Daoy (cell line): ENCODE results near the gene TAL1. TPM values are rescaled to one million over a fixed set of nuclear protein-coding genes. Genes with fewer than 3 reads are reported as not detected.
"Not testable (repeated sequence)": the region's sequence is repeated elsewhere in the genome, so short reads cannot be mapped to it uniquely, and the experiment has no call there.

Experiments
- DNase-seq: peaks from one replicate; pipeline ENCODE4 v3.0.0-alpha.2; 2015; ENCODE audit warnings: low read depth
- total RNA-seq: library from RNA; depleted of rRNA; stranded (reverse); fragments of >200 nt; shearing (Covaris generic); gene quantifications from 2 replicates; pipeline ENCODE4 v1.2.3, GENCODE V29; 2014; rRNA removed

TAL1 gene
- total RNA-seq = 0.23 and 0.60 TPM in 2 replicates

GRCh38 chr1:47232187-47232874, at the start of gene TAL1:
TSS of gene TAL1 (minus strand) at chr1:47232225. CDS start at chr1:47225888, 6,337 bp downstream.
- DNase-seq = no peak

GRCh38 chr1:47280142-47280541, 48.1 kb upstream of the TAL1 start:
- DNase-seq = no peak

GRCh38 chr1:47276850-47277249, 44.8 kb upstream of the TAL1 start:
- DNase-seq = no peak

GRCh38 chr1:47275811-47276210, 43.8 kb upstream of the TAL1 start:
- not testable (repeated sequence) for DNase-seq

GRCh38 chr1:47265529-47265928, 33.5 kb upstream of the TAL1 start:
- DNase-seq = not testable (repeated sequence)

- peak; percentile 36 for DNase-seq
Observed at GRCh38 chr1:47262787-47263413, 30.9 kb upstream of the TAL1 start.

- DNase-seq = no peak
Observed at GRCh38 chr1:47257224-47257623, 25.2 kb upstream of the TAL1 start.

GRCh38 chr1:47252795-47253194, 20.8 kb upstream of the TAL1 start:
- DNase-seq = no peak

- no peak for DNase-seq
Observed at GRCh38 chr1:47252369-47252768, 20.3 kb upstream of the TAL1 start.

GRCh38 chr1:47249755-47250154, 17.7 kb upstream of the TAL1 start:
- no peak for DNase-seq

- DNase-seq = no peak
Observed at GRCh38 chr1:47244339-47244862, 12.4 kb upstream of the TAL1 start.

GRCh38 chr1:47243910-47244309, 11.9 kb upstream of the TAL1 start:
- DNase-seq = no peak

GRCh38 chr1:47241114-47242113, 9.4 kb upstream of the TAL1 start:
- DNase-seq = no peak

- no peak for DNase-seq
Observed at GRCh38 chr1:47238935-47239592, 7.0 kb upstream of the TAL1 start.

- no peak for DNase-seq
Observed at GRCh38 chr1:47235806-47236205, 3.8 kb upstream of the TAL1 start.

- no peak for DNase-seq
Observed at GRCh38 chr1:47235241-47235681, 3.2 kb upstream of the TAL1 start.

GRCh38 chr1:47233186-47233585, 1.2 kb upstream of the TAL1 start:
- no peak for DNase-seq

GRCh38 chr1:47231301-47232186, 481 bp downstream of the TAL1 start:
- DNase-seq = peak; percentile 44

GRCh38 chr1:47230692-47231300, 1.2 kb downstream of the TAL1 start:
- DNase-seq = peak; percentile 30
